ENCODE results near the gene ERGIC1.

Gene ERGIC1

DNA sequence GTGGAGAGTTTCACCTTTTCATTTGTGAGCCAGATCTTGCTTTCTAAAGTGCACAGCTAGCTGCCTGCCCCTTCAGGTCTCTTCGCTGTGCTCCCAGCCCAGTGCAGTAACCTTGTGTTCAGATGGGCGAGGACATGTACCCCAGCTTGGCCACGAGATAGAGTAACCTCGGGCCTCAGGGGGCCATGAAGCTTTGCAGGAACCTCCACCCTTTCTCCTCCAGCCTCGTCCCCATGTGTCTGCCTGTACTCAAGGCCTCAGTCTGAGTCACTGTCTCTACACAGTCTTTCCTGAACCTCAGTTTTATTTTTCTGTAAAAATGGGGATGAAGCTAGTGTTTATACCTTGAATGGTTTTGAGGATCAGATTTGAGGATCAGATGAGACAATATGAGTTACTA lies 37.9 kb downstream of the ERGIC1 start:
- DNase-seq: no peak
- no peaks in the 10 kb centered on the region for H3K27me3 ChIP-seq (replicated peaks)
- H3K4me3 ChIP-seq (ENCODE audit: low read depth, low read length): no peak overlapping the region
- in situ Hi-C loops (cut with HindIII; ENCODE audit: low pct_ligation_motif_present, low sequenced_read_pairs): no loop called here
- TF ChIP-seq CTCF (IDR thresholded peaks at IDR 0.05; ENCODE audit: low read depth, low read length, missing control alignments): no peak
- peak overlapping the region; percentile 99 for H3K27ac ChIP-seq
- H3K36me3 ChIP-seq (replicated peaks): peaks cover 5% of the 10 kb centered on the region

- peak; percentile 68 for DNase-seq
- no peaks in the 10 kb centered on the region for H3K27me3 ChIP-seq (replicated peaks)
- no peak overlapping the region for H3K4me3 ChIP-seq (ENCODE audit: low read depth, low read length)
- no peak for TF ChIP-seq CTCF (IDR thresholded peaks at IDR 0.05; ENCODE audit: low read depth, low read length, missing control alignments)
- peak overlapping the region; percentile 99 for H3K27ac ChIP-seq
- peaks cover 5% of the 10 kb centered on the region for H3K36me3 ChIP-seq (replicated peaks)
- in situ Hi-C loops (cut with HindIII; ENCODE audit: low pct_ligation_motif_present, low sequenced_read_pairs): no loop called here
These were observed 39.0 kb downstream of the ERGIC1 start for GRCh38 chr5:172872997-172873491.

DNA sequence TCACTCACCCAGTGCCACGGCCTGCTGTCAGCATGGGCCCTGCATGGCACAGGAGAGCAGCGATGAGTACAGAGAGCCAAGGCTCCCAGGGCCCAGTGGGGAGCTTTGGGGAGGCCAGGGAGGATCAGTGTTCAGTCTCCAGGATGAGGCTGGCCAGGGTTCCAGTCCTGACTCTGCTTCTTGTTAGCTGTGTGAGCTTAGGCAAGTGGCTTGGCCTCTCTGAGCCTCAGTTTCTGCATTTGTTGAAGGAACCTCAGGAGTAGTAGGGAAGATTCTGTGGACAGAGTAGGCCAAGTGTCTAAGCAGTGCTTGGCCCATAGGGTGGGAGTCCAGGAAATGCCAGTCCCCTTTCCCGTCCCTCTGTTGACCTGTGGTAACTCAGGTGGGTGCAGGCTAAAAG lies 39.5 kb downstream of the ERGIC1 start:
- TF ChIP-seq CTCF (IDR thresholded peaks at IDR 0.05; ENCODE audit: low read depth, low read length, missing control alignments): no peak
- in situ Hi-C loops (cut with HindIII; ENCODE audit: low pct_ligation_motif_present, low sequenced_read_pairs): no loop called here
- Histone ChIP-seq H3K27ac (peak overlapping the region; percentile 99), H3K27me3 (replicated peaks) (no peaks in the 10 kb centered on the region), H3K4me3 (ENCODE audit: low read depth, low read length) (no peak overlapping the region), H3K36me3 (replicated peaks) (peaks cover 5% of the 10 kb centered on the region)
- no peak for DNase-seq

- in situ Hi-C loops (cut with HindIII; ENCODE audit: low pct_ligation_motif_present, low sequenced_read_pairs): no loop called here
- Histone ChIP-seq H3K27ac (no peak overlapping the region), H3K4me3 (ENCODE audit: low read depth, low read length) (no peak overlapping the region), H3K36me3 (replicated peaks) (peaks cover 5% of the 10 kb centered on the region), H3K27me3 (replicated peaks) (no peaks in the 10 kb centered on the region)
- no peak for TF ChIP-seq CTCF (IDR thresholded peaks at IDR 0.05; ENCODE audit: low read depth, low read length, missing control alignments)
- DNase-seq: no peak
These were observed 40.8 kb downstream of the ERGIC1 start for GRCh38 chr5:172874647-172875504.

DNA sequence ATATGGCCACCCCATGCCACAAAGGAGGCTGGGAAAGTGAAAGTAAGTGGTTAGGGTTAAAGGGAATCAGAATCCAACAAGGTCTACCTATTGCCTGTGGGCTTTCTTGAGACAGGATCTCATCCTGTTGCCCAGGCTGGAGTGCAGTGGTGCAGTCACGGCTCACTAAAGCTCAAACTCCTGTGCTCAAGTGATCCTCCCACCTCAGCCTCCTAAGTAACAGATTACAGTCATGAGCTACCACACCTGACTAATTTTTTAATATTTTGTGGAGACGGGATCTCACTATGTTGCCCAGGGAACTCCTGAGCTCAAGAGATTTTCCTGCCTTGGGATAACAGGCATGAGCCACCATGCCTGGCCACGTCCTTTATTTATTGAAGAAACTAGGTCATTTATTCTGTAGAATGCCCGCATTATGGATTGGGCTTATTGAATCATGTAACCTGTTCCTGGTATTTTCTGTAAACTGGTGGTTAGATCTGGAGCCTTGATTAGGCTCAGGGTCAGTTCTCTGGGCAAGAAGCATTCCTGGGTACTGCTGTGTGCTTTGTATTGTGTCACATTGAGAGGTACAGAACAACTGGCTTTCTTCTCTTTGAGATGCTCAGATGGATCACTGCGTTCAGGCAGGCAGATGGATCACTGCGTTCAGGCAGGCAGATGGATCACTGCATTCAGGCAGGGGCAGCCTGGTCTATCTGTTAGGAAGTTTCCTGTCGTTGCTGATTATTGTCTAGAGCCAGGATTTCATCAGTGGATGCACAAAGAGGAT lies 41.6 kb downstream of the ERGIC1 start:
- in situ Hi-C loops (cut with HindIII; ENCODE audit: low pct_ligation_motif_present, low sequenced_read_pairs): no loop called here
- no peak for DNase-seq
- Histone ChIP-seq H3K27me3 (replicated peaks) (no peaks in the 10 kb centered on the region), H3K36me3 (replicated peaks) (peaks cover 5% of the 10 kb centered on the region), H3K4me3 (ENCODE audit: low read depth, low read length) (no peak overlapping the region), H3K27ac (no peak overlapping the region)
- TF ChIP-seq CTCF (IDR thresholded peaks at IDR 0.05; ENCODE audit: low read depth, low read length, missing control alignments): no peak

Measured in brain microvascular endothelial cell (primary cell).